ENCODE data around the gene RNF43. TPM values are rescaled to one million over a fixed set of nuclear protein-coding genes. Genes with fewer than 3 reads are reported as not detected.

The RNF43 gene
- total RNA-seq, 1 donor from 2014 or later, result not detected

GRCh38 chr17:58377093-58377601 lies 40.2 kb downstream of the RNF43 start:
- Histone ChIP-seq H3K9ac (no peak overlapping the region), H3K27ac (no peak overlapping the region), H2AFZ (replicated peaks) (no peak overlapping the region), H3K27me3 (no peaks in the 10 kb centered on the region), H3F3A (ENCODE audit: low read depth) (no peaks in the 10 kb centered on the region), H3K4me2 (no peak overlapping the region), H3K4me3 (no peak overlapping the region), H3K79me2 (ENCODE audit: low read depth) (no peaks in the 10 kb centered on the region), H3K9me3 (ENCODE audit: low read depth) (no peaks in the 10 kb centered on the region), H3K4me1 (no peaks in the 10 kb centered on the region), H4K20me1 (ENCODE audit: low read depth) (no peaks in the 10 kb centered on the region), H3K36me3 (no peaks in the 10 kb centered on the region)
- H3K27ac Mint-ChIP-seq, result peak overlapping the region; percentile 71
- no peak overlapping the region for H3K4me3 Mint-ChIP-seq
- no peaks in the 10 kb centered on the region for H3K9me3 Mint-ChIP-seq
- no peaks in the 10 kb centered on the region for H3K36me3 Mint-ChIP-seq
- no peak for DNase-seq (ENCODE audit: low spot score)
- peaks cover 3% of the 10 kb centered on the region for H3K27me3 Mint-ChIP-seq (ENCODE audit: insufficient read depth, low read depth)
- peaks cover 21% of the 10 kb centered on the region for H3K4me1 Mint-ChIP-seq
- TF ChIP-seq, protein P1, sequence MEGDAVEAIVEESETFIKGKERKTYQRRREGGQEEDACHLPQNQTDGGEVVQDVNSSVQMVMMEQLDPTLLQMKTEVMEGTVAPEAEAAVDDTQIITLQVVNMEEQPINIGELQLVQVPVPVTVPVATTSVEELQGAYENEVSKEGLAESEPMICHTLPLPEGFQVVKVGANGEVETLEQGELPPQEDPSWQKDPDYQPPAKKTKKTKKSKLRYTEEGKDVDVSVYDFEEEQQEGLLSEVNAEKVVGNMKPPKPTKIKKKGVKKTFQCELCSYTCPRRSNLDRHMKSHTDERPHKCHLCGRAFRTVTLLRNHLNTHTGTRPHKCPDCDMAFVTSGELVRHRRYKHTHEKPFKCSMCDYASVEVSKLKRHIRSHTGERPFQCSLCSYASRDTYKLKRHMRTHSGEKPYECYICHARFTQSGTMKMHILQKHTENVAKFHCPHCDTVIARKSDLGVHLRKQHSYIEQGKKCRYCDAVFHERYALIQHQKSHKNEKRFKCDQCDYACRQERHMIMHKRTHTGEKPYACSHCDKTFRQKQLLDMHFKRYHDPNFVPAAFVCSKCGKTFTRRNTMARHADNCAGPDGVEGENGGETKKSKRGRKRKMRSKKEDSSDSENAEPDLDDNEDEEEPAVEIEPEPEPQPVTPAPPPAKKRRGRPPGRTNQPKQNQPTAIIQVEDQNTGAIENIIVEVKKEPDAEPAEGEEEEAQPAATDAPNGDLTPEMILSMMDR (IDR thresholded peaks at IDR 0.05), result no peak
- TF ChIP-seq EZH2 (IDR thresholded peaks at IDR 0.05), result no peak
- no peak for TF ChIP-seq EZH2phosphoT487 (IDR thresholded peaks at IDR 0.05)

DNA sequence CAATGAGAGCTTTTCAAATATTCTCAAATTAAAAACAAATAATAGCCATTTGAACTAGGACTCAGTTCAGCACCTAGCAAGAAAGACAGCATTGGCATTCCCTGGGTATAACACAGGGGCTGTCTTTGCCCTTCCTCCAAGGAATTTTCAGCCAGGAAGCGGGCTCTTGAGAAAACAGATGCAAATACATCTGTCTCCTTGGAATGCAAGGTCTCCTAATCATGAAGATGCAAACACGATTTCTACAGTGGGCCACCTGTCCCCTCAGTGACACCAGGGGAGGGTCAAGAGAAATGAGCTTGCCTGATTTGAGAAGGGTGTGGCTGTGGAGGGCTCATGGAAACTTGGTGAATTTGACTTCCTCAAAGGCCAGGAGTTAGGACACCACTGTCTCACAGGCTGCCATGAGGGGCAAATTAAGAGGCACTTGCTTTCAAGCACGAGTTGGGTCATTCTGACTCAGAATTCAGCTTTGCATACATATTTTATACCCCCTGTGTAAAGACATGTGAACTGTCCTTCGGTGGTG lies 40.8 kb downstream of the RNF43 start:
- H3K79me2 ChIP-seq (ENCODE audit: low read depth), result no peaks in the 10 kb centered on the region
- TF ChIP-seq, protein P1 (IDR thresholded peaks at IDR 0.05), result no peak
- TF ChIP-seq EZH2phosphoT487 (IDR thresholded peaks at IDR 0.05), result no peak
- no peak for TF ChIP-seq EZH2 (IDR thresholded peaks at IDR 0.05)
- H3K27me3 ChIP-seq, result no peaks in the 10 kb centered on the region
- no peak overlapping the region for H3K4me3 ChIP-seq
- Mint-ChIP-seq H3K27ac (no peak overlapping the region), H3K36me3 (no peaks in the 10 kb centered on the region), H3K27me3 (ENCODE audit: insufficient read depth, low read depth) (peaks cover 3% of the 10 kb centered on the region), H3K4me1 (peaks cover 18% of the 10 kb centered on the region), H3K4me3 (no peak overlapping the region), H3K9me3 (no peaks in the 10 kb centered on the region)
- H4K20me1 ChIP-seq (ENCODE audit: low read depth), result no peaks in the 10 kb centered on the region
- no peaks in the 10 kb centered on the region for H3K9me3 ChIP-seq (ENCODE audit: low read depth)
- H3F3A ChIP-seq (ENCODE audit: low read depth), result no peaks in the 10 kb centered on the region
- no peak overlapping the region for H3K4me2 ChIP-seq
- no peak overlapping the region for H3K9ac ChIP-seq
- no peaks in the 10 kb centered on the region for H3K4me1 ChIP-seq
- H3K27ac ChIP-seq, result no peak overlapping the region
- DNase-seq (ENCODE audit: low spot score), result no peak
- H2AFZ ChIP-seq (replicated peaks), result no peak overlapping the region
- no peaks in the 10 kb centered on the region for H3K36me3 ChIP-seq

- no peaks in the 10 kb centered on the region for H3F3A ChIP-seq (ENCODE audit: low read depth)
- no peak overlapping the region for H3K9ac ChIP-seq
- peaks cover 3% of the 10 kb centered on the region for H3K27me3 Mint-ChIP-seq (ENCODE audit: insufficient read depth, low read depth)
- H3K4me3 ChIP-seq, result no peak overlapping the region
- TF ChIP-seq, protein P1 (IDR thresholded peaks at IDR 0.05), result no peak
- no peak for TF ChIP-seq EZH2phosphoT487 (IDR thresholded peaks at IDR 0.05)
- no peak for TF ChIP-seq EZH2 (IDR thresholded peaks at IDR 0.05)
- H3K79me2 ChIP-seq (ENCODE audit: low read depth), result no peaks in the 10 kb centered on the region
- H2AFZ ChIP-seq (replicated peaks), result no peak overlapping the region
- H3K9me3 ChIP-seq (ENCODE audit: low read depth), result no peaks in the 10 kb centered on the region
- H4K20me1 ChIP-seq (ENCODE audit: low read depth), result no peaks in the 10 kb centered on the region
- DNase-seq (ENCODE audit: low spot score), result no peak
- H3K4me3 Mint-ChIP-seq, result no peak overlapping the region
- H3K4me1 ChIP-seq, result no peaks in the 10 kb centered on the region
- no peaks in the 10 kb centered on the region for H3K36me3 Mint-ChIP-seq
- H3K36me3 ChIP-seq, result no peaks in the 10 kb centered on the region
- peaks cover 12% of the 10 kb centered on the region for H3K4me1 Mint-ChIP-seq
- no peak overlapping the region for H3K4me2 ChIP-seq
- H3K9me3 Mint-ChIP-seq, result no peaks in the 10 kb centered on the region
- no peak overlapping the region for H3K27ac ChIP-seq
- H3K27ac Mint-ChIP-seq, result peak overlapping the region; percentile 25
- H3K27me3 ChIP-seq, result no peaks in the 10 kb centered on the region
Measured at GRCh38 chr17:58375811-58376210, 41.5 kb downstream of the RNF43 start.

Data from neural progenitor cell (in vitro differentiated cells).